ENCODE results near the gene ZBTB37.
A peak's percentile ranks its signal among the peaks of the same experiment; 100 is the strongest.

ZBTB37 gene

GRCh38 chr1:173862769-173863223 lies 5.4 kb upstream of the ZBTB37 start:
- no peaks in the 10 kb centered on the region for H3K27me3 ChIP-seq
- intact Hi-C loops (cut with DNase I; ENCODE audit: low total_unique reads): loop anchor here (10.0 kb wide), 1 partner anchor 162 kb away; the partner anchor contains the start of gene RC3H1
- peaks cover 40 to 80% (median 74%) of the 10 kb centered on the region in 3 donors for H3K36me3 ChIP-seq
- no peak for TF ChIP-seq CTCF (IDR thresholded peaks at IDR 0.05)
- H3K4me3 ChIP-seq: no peak overlapping the region
- H3K4me1 ChIP-seq: peaks cover 0 to 18% (median 8%) of the 10 kb centered on the region in 4 donors
- no peaks in the 10 kb centered on the region for H3K9me3 ChIP-seq
- DNase-seq: no peak
- no peak overlapping the region for H3K27ac ChIP-seq

GRCh38 chr1:173863224-173864161 lies 4.7 kb upstream of the ZBTB37 start:
- no peaks in the 10 kb centered on the region for H3K27me3 ChIP-seq
- H3K4me3 ChIP-seq: no peak overlapping the region
- H3K9me3 ChIP-seq: no peaks in the 10 kb centered on the region
- DNase-seq: no peak
- intact Hi-C loops (cut with DNase I; ENCODE audit: low total_unique reads): loop anchor here (10.0 kb wide), 1 partner anchor 161 kb away; the partner anchor contains the start of gene RC3H1
- peaks cover 0 to 18% (median 8%) of the 10 kb centered on the region in 4 donors for H3K4me1 ChIP-seq
- no peak overlapping the region for H3K27ac ChIP-seq
- no peak for TF ChIP-seq CTCF (IDR thresholded peaks at IDR 0.05)
- peaks cover 39 to 74% (median 67%) of the 10 kb centered on the region in 3 donors for H3K36me3 ChIP-seq

- H3K4me3 ChIP-seq: no peak overlapping the region
- H3K27me3 ChIP-seq: no peaks in the 10 kb centered on the region
- H3K36me3 ChIP-seq: peaks cover 30 to 65% (median 61%) of the 10 kb centered on the region in 3 donors
- intact Hi-C loops (cut with DNase I; ENCODE audit: low total_unique reads): loop anchor here (10.0 kb wide), 1 partner anchor 160 kb away; the partner anchor contains the start of gene RC3H1
- H3K9me3 ChIP-seq: no peaks in the 10 kb centered on the region
- peaks cover 0 to 23% (median 8%) of the 10 kb centered on the region in 4 donors for H3K4me1 ChIP-seq
- no peak for TF ChIP-seq CTCF (IDR thresholded peaks at IDR 0.05)
- H3K27ac ChIP-seq: no peak overlapping the region
- DNase-seq: no peak
Observed at GRCh38 chr1:173864179-173864867, 3.9 kb upstream of the ZBTB37 start.

- TF ChIP-seq CTCF (IDR thresholded peaks at IDR 0.05): no peak
- Histone ChIP-seq H3K9me3 (no peaks in the 10 kb centered on the region), H3K27me3 (no peaks in the 10 kb centered on the region), H3K36me3 (peaks cover 27 to 58% (median 51%) of the 10 kb centered on the region in 3 donors), H3K27ac (peak overlapping the region in 1 of 2 donors; percentile 94), H3K4me1 (peaks cover 0 to 29% (median 8%) of the 10 kb centered on the region in 4 donors), H3K4me3 (no peak overlapping the region)
- DNase-seq: no peak
- intact Hi-C loops (cut with DNase I; ENCODE audit: low total_unique reads): loop anchor here (5.0 to 10.0 kb wide), 2 partner anchors 38 to 159 kb away; partner anchors contain the start of gene RC3H1
Observed at GRCh38 chr1:173865468-173866164, 2.6 kb upstream of the ZBTB37 start.
